ENCODE results near the gene DDX21. TPM values are rescaled to one million over a fixed set of nuclear protein-coding genes. Genes with fewer than 3 reads are reported as not detected.

The DDX21 gene
- total RNA-seq, 1 donor from 2014 or later: 210 TPM

DNA sequence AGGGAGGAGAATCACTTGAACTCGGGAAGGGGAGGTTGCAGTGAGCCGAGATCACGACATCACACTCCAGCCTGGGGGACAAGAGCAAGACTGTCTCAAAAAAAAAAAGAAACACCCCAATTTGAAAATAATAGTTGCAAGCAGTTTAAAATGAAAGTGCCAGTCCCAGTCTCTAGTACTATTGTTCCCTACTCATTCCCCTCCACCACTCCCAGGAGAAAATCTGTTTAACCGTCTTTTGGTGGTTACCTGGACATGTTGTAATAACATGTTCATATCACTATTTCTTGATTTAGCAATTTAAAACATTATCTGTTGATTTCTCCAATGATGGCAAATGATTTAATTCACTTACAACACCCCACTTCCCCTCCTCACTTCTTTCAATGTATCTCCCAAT is 77.3 kb downstream of the DDX21 start:
- Mint-ChIP-seq H3K4me1 (ENCODE audit: low read depth) (peaks cover 5% of the 10 kb centered on the region), H3K9me3 (no peaks in the 10 kb centered on the region), H3K27me3 (ENCODE audit: low read depth) (no peaks in the 10 kb centered on the region), H3K36me3 (ENCODE audit: low read depth) (no peaks in the 10 kb centered on the region), H3K27ac (no peak overlapping the region), H3K4me3 (ENCODE audit: low read depth) (no peak overlapping the region)
- intact Hi-C loops (cut with micrococcal nuclease): no loop called here
- DNase-seq (ENCODE audit: low spot score): no peak

Other genes starting within 250 kb of the DDX21 start
- 94.6 and 108 TPM in 2 replicates for gene CCAR1, start 234.9 kb upstream of the DDX21 start, total RNA-seq
- 0.82 and 0.85 TPM in 2 replicates for gene STOX1, start 128.6 kb upstream of the DDX21 start, total RNA-seq
- gene DDX50, start 54.9 kb upstream of the DDX21 start, total RNA-seq: 57.0 and 63.4 TPM in 2 replicates
- gene KIFBP, start 32.6 kb downstream of the DDX21 start, total RNA-seq: 16.7 and 17.1 TPM in 2 replicates
- 1,340 and 1,350 TPM in 2 replicates for gene SRGN, start 131.9 kb downstream of the DDX21 start, total RNA-seq
- 28.4 and 31.1 TPM in 2 replicates for gene VPS26A, start 168.0 kb downstream of the DDX21 start, total RNA-seq
- gene SUPV3L1, start 224.1 kb downstream of the DDX21 start, total RNA-seq: 52.8 and 53.1 TPM in 2 replicates